Esophagus muscularis mucosa (tissue), 3 donors: ENCODE measurements around the gene PRDM16.

Experiments
- POLR2A ChIP-seq: fragments of 450-650 bp; IDR thresholded peaks from one replicate; pipeline ENCODE4 v1.6.1; 2017; ENCODE audit warnings: antibody characterized with exemption, moderate library complexity, mild to moderate bottlenecking, low read depth
- POLR2AphosphoS5 ChIP-seq, 2 donors: sonication (generic); formaldehyde crosslinking; IDR thresholded peaks; one replicate each; pipeline ENCODE4 v1.6.1; 2017; ENCODE audit warnings: antibody characterized with exemption in 2 of 2
- TF ChIP-seq, protein P1 (sequence below), 3 experiments: fragments of 200-600 bp in 2 of 3; fragments of 450-650 bp in 1 of 3; sonication (generic) in 2 of 3; IDR thresholded peaks; one replicate each; pipeline ENCODE4 v1.5.1; 2017 to 2019; ENCODE audit warnings: antibody characterized with exemption in 3 of 3, mild to moderate bottlenecking in 2 of 3, moderate library complexity in 1 of 3

- TF ChIP-seq, protein P1, sequence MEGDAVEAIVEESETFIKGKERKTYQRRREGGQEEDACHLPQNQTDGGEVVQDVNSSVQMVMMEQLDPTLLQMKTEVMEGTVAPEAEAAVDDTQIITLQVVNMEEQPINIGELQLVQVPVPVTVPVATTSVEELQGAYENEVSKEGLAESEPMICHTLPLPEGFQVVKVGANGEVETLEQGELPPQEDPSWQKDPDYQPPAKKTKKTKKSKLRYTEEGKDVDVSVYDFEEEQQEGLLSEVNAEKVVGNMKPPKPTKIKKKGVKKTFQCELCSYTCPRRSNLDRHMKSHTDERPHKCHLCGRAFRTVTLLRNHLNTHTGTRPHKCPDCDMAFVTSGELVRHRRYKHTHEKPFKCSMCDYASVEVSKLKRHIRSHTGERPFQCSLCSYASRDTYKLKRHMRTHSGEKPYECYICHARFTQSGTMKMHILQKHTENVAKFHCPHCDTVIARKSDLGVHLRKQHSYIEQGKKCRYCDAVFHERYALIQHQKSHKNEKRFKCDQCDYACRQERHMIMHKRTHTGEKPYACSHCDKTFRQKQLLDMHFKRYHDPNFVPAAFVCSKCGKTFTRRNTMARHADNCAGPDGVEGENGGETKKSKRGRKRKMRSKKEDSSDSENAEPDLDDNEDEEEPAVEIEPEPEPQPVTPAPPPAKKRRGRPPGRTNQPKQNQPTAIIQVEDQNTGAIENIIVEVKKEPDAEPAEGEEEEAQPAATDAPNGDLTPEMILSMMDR (IDR thresholded peaks at IDR 0.05), result no peak
- no peak for TF ChIP-seq POLR2AphosphoS5 (IDR thresholded peaks at IDR 0.05)
- TF ChIP-seq POLR2A, result no peak
Observed at GRCh38 chr1:3038113-3038551, 30.9 kb upstream of the PRDM16 start.
